ENCODE data around the gene GOLGA1.

- TF ChIP-seq CTCF (IDR thresholded peaks at IDR 0.05) (0 out of 2 replicates have a peak, but pooled peaks have one; percentile 21), ZFX (IDR thresholded peaks at IDR 0.05; ENCODE audit: borderline replicate concordance) (no peak)
Measured at GRCh38 chr9:124894035-124894740, 46.7 kb downstream of the GOLGA1 start.

All from 22Rv1 (cell line).